GM12875 (cell line): ENCODE measurements around the gene KIDINS220.

Experiments used
- H3K4me3 ChIP-seq: one replicate; pipeline ENCODE4 v1.5.1; 2011; ENCODE audit warnings: low read depth, low read length, control low read depth
- TF ChIP-seq, protein P1 (sequence below): IDR thresholded peaks from 2 replicates; pipeline ENCODE4 v1.5.1; 2011; ENCODE audit warnings: low read depth, mild to moderate bottlenecking, control low read depth, inconsistent platforms, low read length, moderate library complexity, borderline replicate concordance; ENCODE audit not compliant: insufficient read depth

KIDINS220 gene

DNA sequence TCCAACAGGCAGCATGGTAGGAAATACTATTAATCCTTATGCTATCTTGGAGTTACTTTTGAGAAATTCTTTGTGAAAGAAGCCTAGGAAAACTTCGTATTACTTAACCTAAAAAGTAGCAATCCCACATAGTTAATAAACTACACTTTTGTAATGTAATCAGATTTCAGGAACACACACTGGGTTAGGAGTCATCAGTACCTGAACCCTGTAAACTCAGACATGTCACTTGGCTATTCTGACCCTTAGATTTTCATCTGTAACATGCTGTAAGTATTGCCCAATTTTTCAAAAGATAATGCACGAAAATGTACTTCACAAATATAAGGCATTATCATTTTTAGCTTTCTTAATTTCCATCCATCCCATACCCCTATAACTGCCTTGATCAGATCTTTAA lies 39.0 kb downstream of the KIDINS220 start:
- TF ChIP-seq, protein P1, sequence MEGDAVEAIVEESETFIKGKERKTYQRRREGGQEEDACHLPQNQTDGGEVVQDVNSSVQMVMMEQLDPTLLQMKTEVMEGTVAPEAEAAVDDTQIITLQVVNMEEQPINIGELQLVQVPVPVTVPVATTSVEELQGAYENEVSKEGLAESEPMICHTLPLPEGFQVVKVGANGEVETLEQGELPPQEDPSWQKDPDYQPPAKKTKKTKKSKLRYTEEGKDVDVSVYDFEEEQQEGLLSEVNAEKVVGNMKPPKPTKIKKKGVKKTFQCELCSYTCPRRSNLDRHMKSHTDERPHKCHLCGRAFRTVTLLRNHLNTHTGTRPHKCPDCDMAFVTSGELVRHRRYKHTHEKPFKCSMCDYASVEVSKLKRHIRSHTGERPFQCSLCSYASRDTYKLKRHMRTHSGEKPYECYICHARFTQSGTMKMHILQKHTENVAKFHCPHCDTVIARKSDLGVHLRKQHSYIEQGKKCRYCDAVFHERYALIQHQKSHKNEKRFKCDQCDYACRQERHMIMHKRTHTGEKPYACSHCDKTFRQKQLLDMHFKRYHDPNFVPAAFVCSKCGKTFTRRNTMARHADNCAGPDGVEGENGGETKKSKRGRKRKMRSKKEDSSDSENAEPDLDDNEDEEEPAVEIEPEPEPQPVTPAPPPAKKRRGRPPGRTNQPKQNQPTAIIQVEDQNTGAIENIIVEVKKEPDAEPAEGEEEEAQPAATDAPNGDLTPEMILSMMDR = no peak
- H3K4me3 ChIP-seq = no peak overlapping the region

DNA sequence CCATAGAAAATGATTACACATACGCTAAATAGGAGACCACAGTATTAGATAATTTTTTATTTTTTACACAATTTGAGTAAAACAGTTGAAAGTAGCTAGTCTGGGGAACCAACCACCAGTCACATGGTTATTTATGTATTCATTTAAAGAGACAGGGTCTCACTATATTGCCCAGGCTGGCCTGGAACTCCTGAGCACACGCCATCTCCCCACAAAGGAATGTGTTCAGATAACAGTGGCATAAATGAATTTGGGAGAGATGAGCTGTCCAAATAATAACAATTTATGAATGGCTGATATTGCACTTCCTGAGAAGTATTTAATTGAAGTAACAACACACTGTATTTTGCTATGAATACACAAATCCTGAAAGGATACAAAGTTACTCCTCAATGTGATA lies 39.7 kb downstream of the KIDINS220 start:
- TF ChIP-seq, protein P1 = no peak
- H3K4me3 ChIP-seq = no peak overlapping the region

DNA sequence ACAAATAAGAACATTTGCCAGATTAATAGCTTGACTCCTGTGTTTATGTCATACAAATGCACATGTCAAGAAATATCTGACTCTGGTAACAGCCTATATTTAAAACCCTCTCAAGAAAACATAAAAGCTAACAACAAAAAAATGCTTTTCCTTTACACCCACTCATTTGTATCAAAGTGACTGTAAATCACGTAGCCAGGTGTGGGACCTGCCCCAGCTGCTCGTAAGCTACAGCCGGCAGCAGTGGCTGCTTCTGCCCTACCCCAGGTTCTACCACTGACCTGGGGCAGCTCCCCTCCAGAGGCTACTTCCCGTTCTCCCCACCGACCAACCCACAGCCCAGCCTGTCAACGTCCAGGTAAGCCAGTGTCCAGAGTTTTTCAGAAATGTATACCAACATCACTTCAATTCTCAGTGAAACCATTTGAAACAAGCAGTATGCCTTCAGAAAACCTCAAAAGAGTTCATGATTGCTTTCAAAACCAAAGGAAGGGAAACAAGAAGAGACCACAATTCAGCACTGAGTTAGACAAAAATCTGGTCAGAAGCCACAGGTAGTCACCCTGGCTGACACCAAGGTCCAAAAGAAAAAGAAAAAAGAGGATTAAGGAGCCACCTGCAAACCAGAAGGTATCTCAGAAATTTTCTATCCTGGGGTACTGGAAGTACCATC lies 40.4 kb downstream of the KIDINS220 start:
- TF ChIP-seq, protein P1 = no peak
- H3K4me3 ChIP-seq = no peak overlapping the region

DNA sequence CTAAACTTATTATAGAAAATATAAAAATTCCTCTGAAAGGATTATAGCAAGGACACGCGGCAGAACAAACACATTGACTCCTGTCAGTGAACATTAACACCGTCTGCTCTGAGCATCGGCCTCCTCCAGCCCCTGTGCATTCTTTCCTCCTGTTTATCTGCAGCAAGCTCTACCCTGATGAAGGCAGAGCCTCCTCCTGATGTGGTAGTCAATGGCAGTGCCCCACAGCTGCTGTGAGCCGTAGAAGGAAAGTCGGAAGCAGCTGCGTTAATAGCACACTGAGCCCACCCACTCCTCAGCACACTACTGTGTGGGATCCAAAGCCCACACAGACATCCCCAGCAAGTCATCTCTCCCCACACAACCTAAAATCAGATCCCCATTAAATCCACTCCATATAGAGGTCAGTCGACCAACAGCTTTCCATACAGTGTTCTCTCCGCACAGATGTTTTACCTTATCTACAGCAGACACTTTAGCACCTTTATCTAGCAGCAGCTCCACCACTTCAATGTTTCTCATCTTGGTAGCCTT lies 41.0 kb downstream of the KIDINS220 start:
- no peak overlapping the region for H3K4me3 ChIP-seq
- TF ChIP-seq, protein P1 = no peak

DNA sequence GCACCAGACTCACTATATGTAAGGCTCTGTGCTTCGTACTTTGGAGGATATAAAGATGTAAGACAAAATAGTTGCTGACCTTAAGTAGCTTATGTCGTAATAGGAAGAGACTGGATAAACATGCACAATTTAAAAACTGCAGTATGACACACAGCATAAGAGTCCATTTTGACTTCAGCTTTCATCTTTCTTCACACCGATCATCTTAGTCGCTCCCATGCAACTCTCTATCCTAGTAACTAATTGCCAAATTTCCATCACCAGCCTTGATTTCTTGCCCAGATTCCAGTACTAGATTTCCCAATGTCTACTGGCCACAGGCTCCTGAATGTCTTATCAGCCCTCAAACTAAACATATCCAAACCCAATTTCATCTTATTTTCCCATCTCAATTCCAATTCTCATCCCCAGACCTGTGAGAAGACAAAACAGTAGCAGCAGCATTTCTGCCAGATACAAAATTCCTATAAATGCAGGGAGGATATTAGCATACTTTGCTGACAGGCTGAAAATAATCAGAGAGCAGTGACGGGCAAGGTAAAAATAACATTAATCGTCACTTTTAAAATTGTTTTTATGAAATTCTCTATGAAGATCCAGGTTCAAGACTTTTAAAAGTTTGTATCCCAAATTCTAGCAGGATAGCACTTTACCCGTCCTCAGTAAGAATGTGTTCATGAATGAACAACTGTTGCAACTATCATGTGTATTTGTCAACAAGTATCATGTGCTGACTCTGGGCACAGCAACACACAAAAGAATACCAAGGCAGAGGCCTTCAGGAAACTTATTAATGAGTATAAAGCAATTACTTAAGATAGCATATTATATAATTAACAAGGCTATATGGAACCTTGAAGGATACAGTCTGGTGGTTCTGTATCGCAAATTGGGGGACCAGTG lies 42.2 kb downstream of the KIDINS220 start:
- TF ChIP-seq, protein P1 = no peak
- no peak overlapping the region for H3K4me3 ChIP-seq

DNA sequence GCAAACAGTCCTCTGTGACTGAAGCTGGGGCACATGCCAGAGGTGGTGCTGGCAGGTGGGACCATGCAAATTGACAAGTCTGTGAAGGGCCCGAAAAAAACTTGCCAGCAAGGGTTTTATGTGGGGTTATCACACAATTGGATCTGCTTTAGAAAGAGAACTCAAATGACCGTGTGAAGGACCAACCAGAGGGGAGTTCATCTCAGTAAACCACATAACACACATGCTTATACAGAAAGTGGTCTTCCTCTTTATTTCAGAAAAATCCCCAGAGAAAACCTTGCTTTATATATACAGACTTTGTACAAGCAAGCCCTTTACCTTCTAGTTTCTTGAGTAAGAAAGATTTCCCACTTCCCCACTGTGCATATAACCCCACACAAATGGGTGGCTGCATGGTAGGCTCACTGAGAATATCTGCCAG lies 46.7 kb downstream of the KIDINS220 start:
- H3K4me3 ChIP-seq = no peak overlapping the region
- TF ChIP-seq, protein P1 = no peak
